ENCODE measurements around the gene CABP1. TPM values are rescaled to one million over a fixed set of nuclear protein-coding genes. Genes with fewer than 3 reads are reported as not detected.
A peak's percentile ranks its signal among the peaks of the same experiment; 100 is the strongest.
"Not testable (repeated sequence)": the region's sequence is repeated elsewhere in the genome, so short reads cannot be mapped to it uniquely, and the experiment has no call there.

The CABP1 gene
- 2.3 TPM for total RNA-seq
- polyA plus RNA-seq (ENCODE audit: insufficient read depth in 1 of 8, insufficient read length in 8 of 8, low replicate concordance in 1 of 8): 1 to 10 TPM; 1.2 to 2.7 (median 2.4) TPM
- long read RNA-seq, donor 1: 0 reads
- long read RNA-seq, donor 2: 0 reads
- long read RNA-seq, donor 3: 0 reads
- long read RNA-seq, donor 4: 0 reads
- long read RNA-seq, donor 5: 0 reads
- long read RNA-seq, donor 6: 0 reads
- long read RNA-seq, donor 7: 0 reads
- long read RNA-seq, donor 8: 0 reads
- long read RNA-seq, donor 9: 0 reads
- long read RNA-seq, donor 10: 0 reads
- long read RNA-seq, donor 11: 0 reads

GRCh38 chr12:120639771-120640721, at the start of gene CABP1:
Gene CABP1 (plus strand): TSS chr12:120640626. CDS start chr12:120640686, 60 bp downstream.
- H3K9me3 ChIP-seq (replicated peaks; ENCODE audit: control insufficient read depth, low read depth, low read length): no peaks in the 10 kb centered on the region
- 2% methylated on average over 55 of the region's 56 CpGs for whole genome bisulfite sequencing (ENCODE audit: insufficient coverage)
- peaks cover 60% of the 10 kb centered on the region for H3K27me3 ChIP-seq (ENCODE audit: control insufficient read depth, insufficient read depth, low read length)
- peaks cover 11% of the 10 kb centered on the region for H3K4me1 ChIP-seq (ENCODE audit: control insufficient read depth, insufficient read depth, low read length)
- H3K4me3 ChIP-seq (ENCODE audit: low read length): peak within 1 kb of the TSS; percentile 19
- no peak for DNase-seq
- H3K36me3 ChIP-seq (ENCODE audit: control insufficient read depth, insufficient read depth, low read length): no peaks in the 10 kb centered on the region
- no peak within 1 kb of the TSS for H3K27ac ChIP-seq (ENCODE audit: low read length)

GRCh38 chr12:120590741-120591407, 49.6 kb upstream of the CABP1 start:
- Histone ChIP-seq H3K27ac (ENCODE audit: low read length) (no peak overlapping the region), H3K27me3 (ENCODE audit: control insufficient read depth, insufficient read depth, low read length) (peaks cover 4% of the 10 kb centered on the region), H3K4me3 (ENCODE audit: low read length) (no peak overlapping the region), H3K36me3 (ENCODE audit: control insufficient read depth, insufficient read depth, low read length) (no peaks in the 10 kb centered on the region), H3K4me1 (ENCODE audit: control insufficient read depth, insufficient read depth, low read length) (peaks cover 10% of the 10 kb centered on the region), H3K9me3 (replicated peaks; ENCODE audit: control insufficient read depth, low read depth, low read length) (no peaks in the 10 kb centered on the region)
- no peak for DNase-seq
- WGBS (ENCODE audit: insufficient coverage): no CpG with 5 or more reads among the region's 6 CpGs

GRCh38 chr12:120592121-120593049, 48.0 kb upstream of the CABP1 start:
- WGBS (ENCODE audit: insufficient coverage): 78% methylated on average over 2 of the region's 8 CpGs
- Histone ChIP-seq H3K4me3 (ENCODE audit: low read length) (no peak overlapping the region), H3K36me3 (ENCODE audit: control insufficient read depth, insufficient read depth, low read length) (no peaks in the 10 kb centered on the region), H3K27ac (ENCODE audit: low read length) (no peak overlapping the region), H3K4me1 (ENCODE audit: control insufficient read depth, insufficient read depth, low read length) (peaks cover 10% of the 10 kb centered on the region), H3K9me3 (replicated peaks; ENCODE audit: control insufficient read depth, low read depth, low read length) (no peaks in the 10 kb centered on the region), H3K27me3 (ENCODE audit: control insufficient read depth, insufficient read depth, low read length) (peaks cover 3% of the 10 kb centered on the region)
- no peak for DNase-seq

DNA sequence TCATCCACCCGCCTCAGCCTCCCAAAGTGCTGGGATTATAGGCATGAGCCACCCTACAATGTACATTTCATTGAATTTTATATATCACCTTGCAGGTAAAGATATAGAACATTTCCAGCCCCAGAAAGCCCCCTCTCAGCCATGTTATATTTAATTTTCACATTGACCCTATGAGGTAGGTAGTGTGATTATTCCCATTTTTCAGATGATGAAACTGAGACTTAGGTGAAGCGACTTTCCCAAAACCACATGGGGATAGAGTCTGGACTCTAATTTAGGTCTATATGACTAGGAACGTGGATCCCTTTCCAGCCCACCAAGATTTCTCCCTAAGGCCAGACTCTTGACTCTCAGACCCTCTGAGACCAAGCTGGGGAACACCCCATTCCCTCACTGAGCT, 43.5 kb upstream of the CABP1 start:
- Histone ChIP-seq H3K4me3 (ENCODE audit: low read length) (no peak overlapping the region), H3K4me1 (ENCODE audit: control insufficient read depth, insufficient read depth, low read length) (peaks cover 6% of the 10 kb centered on the region), H3K36me3 (ENCODE audit: control insufficient read depth, insufficient read depth, low read length) (no peaks in the 10 kb centered on the region), H3K27me3 (ENCODE audit: control insufficient read depth, insufficient read depth, low read length) (peaks cover 18% of the 10 kb centered on the region), H3K9me3 (replicated peaks; ENCODE audit: control insufficient read depth, low read depth, low read length) (no peaks in the 10 kb centered on the region), H3K27ac (ENCODE audit: low read length) (no peak overlapping the region)
- DNase-seq: no peak
- WGBS (ENCODE audit: insufficient coverage): 60% methylated on average over 1 of the region's 3 CpGs

DNA sequence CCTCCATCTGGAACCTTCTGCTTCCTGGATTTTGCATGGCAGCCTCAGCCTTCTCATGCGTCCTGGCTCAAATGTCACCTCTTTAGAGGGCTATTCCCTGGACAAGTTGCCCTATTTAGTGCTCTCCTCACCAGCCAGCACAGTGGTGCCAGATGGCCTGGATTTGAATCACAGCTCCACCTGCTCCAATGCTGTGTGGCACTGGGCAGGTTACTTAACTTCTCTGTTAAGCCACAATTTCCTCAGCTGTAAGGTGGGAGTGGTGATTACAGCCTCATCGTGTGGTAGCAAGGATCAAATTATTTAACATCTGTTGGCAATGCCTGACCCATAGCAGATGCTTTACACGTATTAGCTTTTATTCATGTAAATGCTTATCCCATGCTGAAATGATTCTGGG, 42.6 kb upstream of the CABP1 start:
- no peaks in the 10 kb centered on the region for H3K36me3 ChIP-seq (ENCODE audit: control insufficient read depth, insufficient read depth, low read length)
- H3K4me1 ChIP-seq (ENCODE audit: control insufficient read depth, insufficient read depth, low read length): peaks cover 6% of the 10 kb centered on the region
- WGBS (ENCODE audit: insufficient coverage): 64% methylated on average over 1 of the region's 3 CpGs
- no peak for DNase-seq
- no peak overlapping the region for H3K4me3 ChIP-seq (ENCODE audit: low read length)
- H3K27me3 ChIP-seq (ENCODE audit: control insufficient read depth, insufficient read depth, low read length): peaks cover 20% of the 10 kb centered on the region
- no peaks in the 10 kb centered on the region for H3K9me3 ChIP-seq (replicated peaks; ENCODE audit: control insufficient read depth, low read depth, low read length)
- no peak overlapping the region for H3K27ac ChIP-seq (ENCODE audit: low read length)

DNA sequence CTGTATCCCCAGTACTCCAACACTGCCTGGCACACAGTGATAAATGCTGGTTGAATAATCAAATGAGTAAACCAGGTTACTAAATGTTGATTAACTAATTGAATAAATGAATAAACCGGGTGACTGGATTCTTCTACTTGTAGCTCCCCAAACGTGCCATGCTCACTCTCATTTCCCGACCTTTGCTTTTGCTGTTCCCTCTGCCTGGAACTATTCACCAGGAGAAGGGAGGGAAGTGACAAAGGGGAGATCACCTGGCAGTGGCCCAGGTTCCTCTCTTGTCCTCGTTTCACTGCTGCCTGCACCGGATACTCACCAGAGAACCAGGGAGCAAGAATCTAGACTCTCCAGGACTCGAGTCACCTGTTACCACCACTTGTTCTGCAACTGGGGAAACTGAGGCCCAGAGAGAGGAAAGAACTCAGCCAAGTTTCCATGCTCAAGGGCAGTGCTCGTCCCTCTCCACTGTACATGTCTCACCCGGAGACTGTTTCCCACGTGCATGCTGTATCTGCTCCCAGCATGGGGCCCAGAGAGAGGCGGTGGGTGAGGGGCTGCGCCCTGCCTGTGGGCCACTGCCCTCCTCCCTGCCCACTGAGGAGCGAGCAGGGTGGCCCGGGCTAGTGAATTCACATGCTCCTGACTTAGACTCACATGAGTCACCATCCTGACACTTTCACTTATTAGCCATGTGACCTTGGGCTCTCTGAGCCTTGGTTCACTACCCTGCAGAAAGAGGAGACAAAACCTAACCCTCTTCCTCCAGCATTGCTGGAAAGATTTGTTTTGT, 41.6 kb upstream of the CABP1 start:
- Histone ChIP-seq H3K4me1 (ENCODE audit: control insufficient read depth, insufficient read depth, low read length) (peaks cover 6% of the 10 kb centered on the region), H3K9me3 (replicated peaks; ENCODE audit: control insufficient read depth, low read depth, low read length) (no peaks in the 10 kb centered on the region), H3K4me3 (ENCODE audit: low read length) (no peak overlapping the region), H3K36me3 (ENCODE audit: control insufficient read depth, insufficient read depth, low read length) (no peaks in the 10 kb centered on the region), H3K27me3 (ENCODE audit: control insufficient read depth, insufficient read depth, low read length) (peaks cover 20% of the 10 kb centered on the region), H3K27ac (ENCODE audit: low read length) (no peak overlapping the region)
- WGBS (ENCODE audit: insufficient coverage): 47% methylated on average over 7 of the region's 13 CpGs
- no peak for DNase-seq

GRCh38 chr12:120599672-120600552, 40.5 kb upstream of the CABP1 start:
- DNase-seq: no peak
- peaks cover 6% of the 10 kb centered on the region for H3K4me1 ChIP-seq (ENCODE audit: control insufficient read depth, insufficient read depth, low read length)
- no peaks in the 10 kb centered on the region for H3K9me3 ChIP-seq (replicated peaks; ENCODE audit: control insufficient read depth, low read depth, low read length)
- 51% methylated on average over 13 of the region's 23 CpGs for WGBS (ENCODE audit: insufficient coverage)
- no peak overlapping the region for H3K4me3 ChIP-seq (ENCODE audit: low read length)
- no peak overlapping the region for H3K27ac ChIP-seq (ENCODE audit: low read length)
- peaks cover 20% of the 10 kb centered on the region for H3K27me3 ChIP-seq (ENCODE audit: control insufficient read depth, insufficient read depth, low read length)
- H3K36me3 ChIP-seq (ENCODE audit: control insufficient read depth, insufficient read depth, low read length): no peaks in the 10 kb centered on the region

DNA sequence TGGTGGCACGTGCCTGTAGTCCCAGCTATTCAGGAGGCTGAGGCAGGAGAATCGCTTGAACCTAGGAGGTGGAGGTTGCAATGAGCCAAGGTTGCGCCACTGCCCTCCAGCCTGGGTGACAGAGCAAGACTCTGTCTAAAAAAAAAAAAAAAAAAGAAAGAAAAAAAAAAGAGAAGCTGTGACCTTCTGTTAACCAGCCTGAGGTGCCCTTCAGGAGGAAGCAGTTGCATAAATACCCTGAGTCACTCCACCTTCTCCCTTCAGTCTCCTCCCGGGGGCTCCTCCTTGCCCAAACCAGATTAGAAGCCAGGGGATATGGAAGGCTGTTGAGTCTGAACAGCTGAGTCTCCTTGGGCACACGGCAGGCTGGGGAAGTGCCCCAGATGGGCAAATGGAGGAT, 38.0 kb upstream of the CABP1 start:
- H3K27me3 ChIP-seq (ENCODE audit: control insufficient read depth, insufficient read depth, low read length): peaks cover 17% of the 10 kb centered on the region
- H3K9me3 ChIP-seq (replicated peaks; ENCODE audit: control insufficient read depth, low read depth, low read length); H3K4me3 ChIP-seq (ENCODE audit: low read length); H3K36me3 ChIP-seq (ENCODE audit: control insufficient read depth, insufficient read depth, low read length); H3K4me1 ChIP-seq (ENCODE audit: control insufficient read depth, insufficient read depth, low read length); H3K27ac ChIP-seq (ENCODE audit: low read length); DNase-seq: not testable (repeated sequence)
- no CpG with 5 or more reads among the region's 5 CpGs for WGBS (ENCODE audit: insufficient coverage)

All from muscle of leg (tissue), 16 donors.